PC-3 (cell line): ENCODE data around the gene DNAJC22. TPM values are rescaled to one million over a fixed set of nuclear protein-coding genes. Genes with fewer than 3 reads are reported as not detected.
A peak's percentile ranks its signal among the peaks of the same experiment; 100 is the strongest.

ENCODE experiments used
- ATAC-seq: fragments of 200-7000 bp; cut with Tn5 transposase; 2 replicates; pipeline ENCODE4 v1.9.1; 2020; ENCODE audit warnings: mild to moderate bottlenecking, moderate library complexity
- BruUV-seq: library from RNA; stranded (reverse); fragments of 400-500 nt; replicated peaks from 2 replicates; lab custom pipeline; 2021; lab: Mats Ljungman, UMichigan
- CTCF ChIA-PET: fragments of 300-600 bp; sonication (Branson Sonifier 250); formaldehyde crosslinking; loops from one replicate; lab custom pipeline; 2022; ENCODE audit warnings: antibody characterized with exemption; lab: Charles Lee
- POLR2A ChIA-PET: fragments of 300-600 bp; sonication (Branson Sonifier 250); formaldehyde crosslinking; loops from one replicate; lab custom pipeline; 2022; ENCODE audit warnings: antibody characterized with exemption; ENCODE audit not compliant: unreplicated experiment; lab: Charles Lee
- DNase-seq: peaks from one replicate; pipeline ENCODE4 v3.0.0-alpha.2; 2015
- H2AFZ ChIP-seq: fragments of 300-600 bp; sonication (generic); 2 replicates; pipeline ENCODE4 v1.6.0; 2016; ENCODE audit warnings: antibody characterized with exemption, low read length
- H3F3A ChIP-seq: fragments of 300-600 bp; sonication (generic); one replicate; pipeline ENCODE4 v1.6.0; 2017; ENCODE audit warnings: antibody characterized with exemption, low read length, control low read depth, mild to moderate bottlenecking; ENCODE audit not compliant: unreplicated experiment
- H3K27ac ChIP-seq: fragments of 300-600 bp; sonication (generic); 2 replicates; pipeline ENCODE4 v1.5.1; 2016; ENCODE audit warnings: mild to moderate bottlenecking, low read length
- H3K27me3 ChIP-seq: fragments of 300-600 bp; sonication (generic); 2 replicates; pipeline ENCODE4 v1.6.1; 2016; ENCODE audit warnings: low read length, mixed read lengths
- H3K36me3 ChIP-seq: fragments of 300-600 bp; sonication (generic); 2 replicates; pipeline ENCODE4 v1.6.1; 2016; ENCODE audit warnings: low read depth, mixed run types, low read length, mixed read lengths
- H3K4me1 ChIP-seq: fragments of 300-600 bp; sonication (generic); 2 replicates; pipeline ENCODE4 v1.5.1; 2016; ENCODE audit warnings: low read length; ENCODE audit not compliant: insufficient read depth
- H3K4me2 ChIP-seq: fragments of 300-600 bp; sonication (generic); 2 replicates; pipeline ENCODE4 v1.6.0; 2016; ENCODE audit warnings: low read length
- H3K4me3 ChIP-seq: fragments of 300-600 bp; sonication (generic); 2 replicates; pipeline ENCODE4 v1.5.1; 2016; ENCODE audit warnings: mild to moderate bottlenecking, low read length, mixed read lengths
- H3K79me2 ChIP-seq: fragments of 300-600 bp; sonication (generic); 2 replicates; pipeline ENCODE4 v1.6.1; 2017; ENCODE audit warnings: low read length, mixed read lengths
- H3K9ac ChIP-seq: fragments of 300-600 bp; sonication (generic); 2 replicates; pipeline ENCODE4 v1.6.0; 2016; ENCODE audit warnings: mild to moderate bottlenecking, low read length
- H3K9me2 ChIP-seq: fragments of 300-600 bp; sonication (generic); replicated peaks from 2 replicates; pipeline ENCODE4 v1.6.1; 2016; ENCODE audit warnings: mixed run types, low read length, mixed read lengths
- H3K9me3 ChIP-seq: fragments of 300-600 bp; sonication (generic); 2 replicates; pipeline ENCODE4 v1.6.1; 2016; ENCODE audit warnings: low read length, mixed read lengths
- H4K20me1 ChIP-seq: fragments of 300-600 bp; sonication (generic); 2 replicates; pipeline ENCODE4 v1.6.1; 2016; ENCODE audit warnings: low read length, mixed read lengths
- EZH2 ChIP-seq: fragments of 300-600 bp; sonication (generic); IDR thresholded peaks from one replicate; pipeline ENCODE4 v1.6.1; 2017; ENCODE audit warnings: antibody characterized with exemption, mild to moderate bottlenecking, low read length; ENCODE audit not compliant: unreplicated experiment
- EZH2phosphoT487 ChIP-seq: fragments of 300-600 bp; sonication (generic); IDR thresholded peaks from 2 replicates; pipeline ENCODE4 v1.6.1; 2018; ENCODE audit warnings: mild to moderate bottlenecking, antibody characterized with exemption, low read length, borderline replicate concordance
- intact Hi-C: fragments of 100-400 bp; cut with micrococcal nuclease; formaldehyde crosslinking; loops from 2 replicates; pipeline ENCODE4 v1.9.0; 2023
- total RNA-seq: library from RNA; depleted of rRNA; stranded (reverse); fragments of >200 nt; gene quantifications from 2 replicates; pipeline ENCODE4 v1.2.3, GENCODE V29; 2014
- TF ChIP-seq, protein P1 (sequence below): fragments of 300-600 bp; sonication (generic); conservative IDR thresholded peaks from 2 replicates; pipeline ENCODE4 v1.5.1; 2017; ENCODE audit warnings: antibody characterized with exemption, low read depth, mild to moderate bottlenecking, low read length

Gene DNAJC22
- total RNA-seq, 1 experiment from 2014 or later, result 12.9 TPM

DNA sequence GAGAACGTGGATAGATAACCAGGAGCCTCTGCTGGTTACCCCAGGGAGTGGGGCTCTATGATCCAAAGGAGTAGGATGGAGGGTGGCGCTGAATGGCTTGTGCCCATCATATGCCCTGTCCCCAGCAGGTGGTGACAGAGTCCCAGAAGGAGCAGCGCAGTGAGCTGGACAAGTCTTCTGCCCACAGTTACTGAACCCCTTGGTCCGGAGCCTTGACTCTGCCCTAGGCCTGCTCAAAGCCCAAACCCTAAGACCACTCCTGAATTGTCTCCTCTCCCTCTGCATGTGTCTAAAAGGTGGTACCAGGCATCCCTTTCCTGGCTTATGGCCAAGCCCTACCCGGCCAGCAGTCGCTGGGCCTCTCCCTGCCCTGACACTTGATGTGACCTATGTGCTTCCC is 48.5 kb upstream of the DNAJC22 start:
- intact Hi-C loops, result loop anchor here (1.0 kb wide), 1 partner anchor 39 kb away; the partner anchor contains the start of gene C1QL4
- H3K4me1 ChIP-seq, result peaks cover 12% of the 10 kb centered on the region
- no peaks in the 10 kb centered on the region for H3K27me3 ChIP-seq
- H4K20me1 ChIP-seq, result no peaks in the 10 kb centered on the region
- peak overlapping the region; percentile 96; the same call in 1 of the 2 replicates for H3K4me2 ChIP-seq
- no peaks in the 10 kb centered on the region for H3K36me3 ChIP-seq
- H3K9me3 ChIP-seq, result no peaks in the 10 kb centered on the region
- peak; percentile 57 for ATAC-seq
- no peaks in the 10 kb centered on the region for H3F3A ChIP-seq
- POLR2A ChIA-PET, result interaction anchor here (0.6 kb wide), 1 partner anchor 27 kb away, joined by 3 read pairs; no protein-coding TSS in a partner anchor
- H3K4me3 ChIP-seq, result no peak overlapping the region
- no peaks in the 10 kb centered on the region for H3K9me2 ChIP-seq
- H3K9ac ChIP-seq, result no peak overlapping the region
- H3K27ac ChIP-seq, result no peak overlapping the region
- CTCF ChIA-PET, result interaction anchor here (0.7 to 2.1 kb wide), 7 partner anchors 25 to 282 kb away, joined by 3 to 14 read pairs (median 5); partner anchors contain the start of gene TROAP
- no peak overlapping the region; the same call in 1 of the 2 replicates for H2AFZ ChIP-seq
- BruUV-seq, result no TSS peak
- H3K79me2 ChIP-seq, result no peaks in the 10 kb centered on the region
- TF ChIP-seq, protein P1, sequence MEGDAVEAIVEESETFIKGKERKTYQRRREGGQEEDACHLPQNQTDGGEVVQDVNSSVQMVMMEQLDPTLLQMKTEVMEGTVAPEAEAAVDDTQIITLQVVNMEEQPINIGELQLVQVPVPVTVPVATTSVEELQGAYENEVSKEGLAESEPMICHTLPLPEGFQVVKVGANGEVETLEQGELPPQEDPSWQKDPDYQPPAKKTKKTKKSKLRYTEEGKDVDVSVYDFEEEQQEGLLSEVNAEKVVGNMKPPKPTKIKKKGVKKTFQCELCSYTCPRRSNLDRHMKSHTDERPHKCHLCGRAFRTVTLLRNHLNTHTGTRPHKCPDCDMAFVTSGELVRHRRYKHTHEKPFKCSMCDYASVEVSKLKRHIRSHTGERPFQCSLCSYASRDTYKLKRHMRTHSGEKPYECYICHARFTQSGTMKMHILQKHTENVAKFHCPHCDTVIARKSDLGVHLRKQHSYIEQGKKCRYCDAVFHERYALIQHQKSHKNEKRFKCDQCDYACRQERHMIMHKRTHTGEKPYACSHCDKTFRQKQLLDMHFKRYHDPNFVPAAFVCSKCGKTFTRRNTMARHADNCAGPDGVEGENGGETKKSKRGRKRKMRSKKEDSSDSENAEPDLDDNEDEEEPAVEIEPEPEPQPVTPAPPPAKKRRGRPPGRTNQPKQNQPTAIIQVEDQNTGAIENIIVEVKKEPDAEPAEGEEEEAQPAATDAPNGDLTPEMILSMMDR, result peak; percentile 58
- no peak for TF ChIP-seq EZH2phosphoT487
- no peak for TF ChIP-seq EZH2
- DNase-seq, result peak; percentile 44

DNA sequence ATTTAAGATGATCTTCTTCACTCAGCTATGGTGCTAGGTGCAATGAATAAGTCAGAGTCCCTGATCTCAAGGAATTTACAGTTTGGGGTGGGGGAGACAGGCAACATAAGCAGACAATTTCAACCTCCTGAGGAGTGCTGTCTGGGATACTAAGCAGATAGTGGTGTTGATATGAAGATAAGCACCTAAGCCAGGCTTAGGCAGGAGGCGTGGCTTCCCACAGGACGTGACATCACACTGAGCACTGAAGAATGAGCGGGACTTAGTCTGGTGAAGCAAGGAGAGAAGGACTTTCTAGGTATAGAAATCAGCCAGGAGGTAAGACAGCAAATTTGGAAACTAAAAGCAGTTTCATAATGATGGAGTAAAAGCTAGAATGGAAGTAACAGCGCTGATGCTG is 44.9 kb upstream of the DNAJC22 start:
- POLR2A ChIA-PET, result no interaction called here
- ATAC-seq (no peak), DNase-seq (no peak)
- no peak overlapping the region for H3K27ac ChIP-seq
- no peaks in the 10 kb centered on the region for H4K20me1 ChIP-seq
- H3K9me3 ChIP-seq, result no peaks in the 10 kb centered on the region
- H3F3A ChIP-seq, result no peaks in the 10 kb centered on the region
- H3K4me1 ChIP-seq, result peaks cover 10% of the 10 kb centered on the region
- H3K9ac ChIP-seq, result no peak overlapping the region
- no peak overlapping the region for H3K4me3 ChIP-seq
- no peaks in the 10 kb centered on the region for H3K27me3 ChIP-seq
- no peak for TF ChIP-seq EZH2phosphoT487
- TF ChIP-seq, protein P1, result no peak
- TF ChIP-seq EZH2, result no peak
- CTCF ChIA-PET, result no interaction called here
- no TSS peak for BruUV-seq
- intact Hi-C loops, result no loop called here
- H2AFZ ChIP-seq, result no peak overlapping the region
- no peaks in the 10 kb centered on the region for H3K9me2 ChIP-seq
- no peaks in the 10 kb centered on the region for H3K36me3 ChIP-seq
- H3K4me2 ChIP-seq, result no peak overlapping the region
- no peaks in the 10 kb centered on the region for H3K79me2 ChIP-seq

DNA sequence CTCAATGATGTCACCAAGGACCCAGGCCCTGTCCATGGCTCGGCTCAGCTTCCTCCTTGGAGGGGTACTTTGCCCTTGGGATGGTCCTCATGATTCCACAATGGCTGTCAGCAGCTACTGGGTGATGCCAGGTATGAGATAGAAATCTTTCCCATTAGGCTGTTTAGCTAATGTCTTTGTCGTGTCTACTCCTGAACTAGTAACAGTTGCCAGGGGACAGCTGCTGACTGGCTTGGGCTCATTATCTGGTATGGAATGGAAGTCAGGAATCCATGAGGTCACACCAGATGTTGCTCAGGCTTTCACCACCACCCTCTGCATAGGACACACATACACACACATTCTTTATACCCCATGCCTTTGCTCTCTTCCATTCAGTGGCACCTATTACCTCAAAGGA is 42.5 kb upstream of the DNAJC22 start:
- Histone ChIP-seq H3K4me1 (no peaks in the 10 kb centered on the region), H3K79me2 (no peaks in the 10 kb centered on the region), H3F3A (no peaks in the 10 kb centered on the region), H3K4me3 (no peak overlapping the region), H3K27ac (no peak overlapping the region), H3K27me3 (no peaks in the 10 kb centered on the region), H4K20me1 (no peaks in the 10 kb centered on the region), H2AFZ (no peak overlapping the region), H3K9ac (no peak overlapping the region), H3K9me2 (no peaks in the 10 kb centered on the region), H3K4me2 (no peak overlapping the region), H3K36me3 (no peaks in the 10 kb centered on the region), H3K9me3 (no peaks in the 10 kb centered on the region)
- BruUV-seq, result no TSS peak
- ChIA-PET CTCF (no interaction called here), POLR2A (no interaction called here)
- intact Hi-C loops, result no loop called here
- DNase-seq (no peak), ATAC-seq (no peak)
- TF ChIP-seq, protein P1, result no peak
- TF ChIP-seq EZH2phosphoT487, result no peak
- no peak for TF ChIP-seq EZH2
